B cell (primary cell): ENCODE measurements around the gene THYN1. TPM values are rescaled to one million over a fixed set of nuclear protein-coding genes. Genes with fewer than 3 reads are reported as not detected.

Source experiments
- ATAC-seq: fragments of 200-7000 bp; cut with Tn5 transposase; one replicate; pipeline ENCODE4 v1.10.0; 2021; ENCODE audit warnings: low read depth, mild to moderate bottlenecking, moderate number of reproducible peaks, moderate library complexity
- CTCF ChIA-PET: fragments of 350-600 bp; sonication (Branson Sonifier 250); formaldehyde crosslinking; loops from one replicate; lab custom pipeline; 2021; ENCODE audit warnings: antibody characterized with exemption, inconsistent platforms; lab: Charles Lee
- POLR2A ChIA-PET: fragments of 350-600 bp; sonication (Branson Sonifier 250); formaldehyde crosslinking; loops from one replicate; lab custom pipeline; 2021; ENCODE audit warnings: antibody characterized with exemption; lab: Charles Lee
- DNase-seq: peaks from one replicate; pipeline ENCODE4 v3.0.0; 2013
- H2AFZ ChIP-seq: 2 replicates; pipeline ENCODE4 v1.6.1; 2012; ENCODE audit warnings: mild to moderate bottlenecking, low read depth, low read length; ENCODE audit not compliant: insufficient read depth, poor library complexity, severe bottlenecking
- H3K27ac ChIP-seq, 2 donors: 1 replicate in 1 of 2; 2 replicates in 1 of 2; pipeline ENCODE4 v1.5.1; 2012 to 2013; ENCODE audit warnings: low read length in 2 of 2, mild to moderate bottlenecking in 2 of 2, moderate library complexity in 1 of 2
- H3K27me3 ChIP-seq, 4 experiments: fragments of 200-600 bp in 1 of 4; sonication (generic) in 1 of 4; replicated peaks in 1 of 4; 1 replicate in 2 of 4; 2 replicates in 2 of 4; pipeline versions ENCODE4 v1.6.1 to v1.7.0; 2013 to 2016; ENCODE audit warnings: low read length in 3 of 4, mild to moderate bottlenecking in 2 of 4, mixed read lengths in 1 of 4, moderate library complexity in 1 of 4; ENCODE audit not compliant: insufficient read depth in 4 of 4, control insufficient read depth in 3 of 4; ENCODE audit errors: control extremely low read depth in 1 of 4
- H3K36me3 ChIP-seq, 2 experiments: replicated peaks in 1 of 2; 1 replicate in 1 of 2; 2 replicates in 1 of 2; pipeline versions ENCODE4 v1.6.1 to v1.7.1; 2013; ENCODE audit warnings: low read length in 1 of 2; ENCODE audit not compliant: insufficient read depth in 2 of 2, control insufficient read depth in 1 of 2; ENCODE audit errors: control extremely low read depth in 1 of 2, extremely low read depth in 1 of 2
- H3K4me1 ChIP-seq, 2 donors: fragments of 200-600 bp in 1 of 2; sonication (generic) in 1 of 2; 1 replicate in 1 of 2; 2 replicates in 1 of 2; pipeline versions ENCODE4 v1.5.1 to v1.6.1; 2013 to 2017; ENCODE audit warnings: low read length in 2 of 2; ENCODE audit not compliant: control insufficient read depth in 2 of 2, insufficient read depth in 2 of 2
- H3K4me2 ChIP-seq: replicated peaks from 2 replicates; pipeline ENCODE3; 2012; ENCODE audit warnings: mild to moderate bottlenecking, low read depth, low read length; ENCODE audit not compliant: poor library complexity, severe bottlenecking
- H3K4me3 ChIP-seq, 5 experiments: fragments of 200-600 bp in 1 of 5; sonication (generic) in 1 of 5; 1 replicate in 3 of 5; 2 replicates in 2 of 5; pipeline versions ENCODE4 v1.5.1 to v1.7.0; 2011 to 2016; ENCODE audit warnings: low read length in 4 of 5, mild to moderate bottlenecking in 4 of 5, low read depth in 2 of 5, control low read depth in 1 of 5, moderate library complexity in 1 of 5; ENCODE audit not compliant: insufficient read depth in 1 of 5; ENCODE audit errors: control extremely low read depth in 1 of 5, extremely low read depth in 1 of 5
- H3K79me2 ChIP-seq: fragments of 200-600 bp; sonication (generic); one replicate; pipeline ENCODE4 v1.6.0; 2016; ENCODE audit warnings: low read length; ENCODE audit not compliant: control insufficient read depth, insufficient read depth
- H3K9ac ChIP-seq: fragments of 200-600 bp; sonication (generic); 2 replicates; pipeline ENCODE4 v1.6.1; 2017; ENCODE audit warnings: mild to moderate bottlenecking, low read length, moderate library complexity
- H3K9me3 ChIP-seq, 3 donors: one replicate each; pipeline versions ENCODE4 v1.6.1 to v1.7.1; 2013; ENCODE audit warnings: low read length in 2 of 3; ENCODE audit not compliant: control insufficient read depth in 2 of 3, insufficient read depth in 1 of 3; ENCODE audit errors: control extremely low read depth in 1 of 3
- H4K20me1 ChIP-seq: 2 replicates; pipeline ENCODE4 v1.6.0; 2012; ENCODE audit warnings: mild to moderate bottlenecking, low read length; ENCODE audit not compliant: insufficient read depth, control insufficient read depth, poor library complexity, severe bottlenecking
- H3K27ac Mint-ChIP-seq: one replicate; pipeline ENCODE4 v1.8.0; 2021; ENCODE audit warnings: mixed read lengths
- H3K27me3 Mint-ChIP-seq: one replicate; pipeline ENCODE4 v1.8.0; 2021; ENCODE audit warnings: mixed read lengths
- H3K4me1 Mint-ChIP-seq: one replicate; pipeline ENCODE4 v1.8.0; 2021; ENCODE audit warnings: mixed read lengths
- H3K4me3 Mint-ChIP-seq: one replicate; pipeline ENCODE4 v1.8.0; 2021; ENCODE audit warnings: mixed read lengths
- H3K9me3 Mint-ChIP-seq: one replicate; pipeline ENCODE4 v1.8.0; 2022; ENCODE audit warnings: mixed read lengths; ENCODE audit not compliant: insufficient read depth
- EZH2 ChIP-seq: IDR thresholded peaks from 2 replicates; pipeline ENCODE4 v1.6.1; 2012; ENCODE audit warnings: borderline replicate concordance, low read depth, mild to moderate bottlenecking, moderate library complexity, low read length; ENCODE audit not compliant: insufficient read depth, poor library complexity, severe bottlenecking
- WGBS: methylation state at CpG from one replicate; pipeline ENCODE4 v1.1.5; 2013; ENCODE audit warnings: missing lambda C conversion rate; ENCODE audit not compliant: insufficient coverage; 5-methylcytosine and 5-hydroxymethylcytosine counted together
- intact Hi-C: fragments of 100-400 bp; cut with micrococcal nuclease; formaldehyde crosslinking; loops from one replicate; pipeline ENCODE4 v1.10.0; 2022
- polyA plus RNA-seq: library from polyadenylated mRNA; depleted of rRNA; stranded (reverse); fragments of >200 nt; gene quantifications from 2 replicates; pipeline ENCODE4 v1.2.3, GENCODE V29; 2012
- total RNA-seq, 2 donors: library from RNA; stranded (reverse); fragments of 120-200 nt in 1 of 2; gene quantifications; 1 replicate in 1 of 2; 2 replicates in 1 of 2; pipeline versions ENCODE4 v1.2.3 to v1.2.4, GENCODE V29; 2013 to 2022
- TF ChIP-seq, protein P1 (sequence below): fragments of 200-600 bp; IDR thresholded peaks from one replicate; pipeline ENCODE4 v1.8.0; 2022; ENCODE audit warnings: antibody characterized with exemption, mild to moderate bottlenecking

THYN1 gene
- total and polyA plus RNA-seq, 2 donors (not counting 1 experiment from before 2014, with no cell fraction given), result 36.3 to 38.4 TPM

DNA sequence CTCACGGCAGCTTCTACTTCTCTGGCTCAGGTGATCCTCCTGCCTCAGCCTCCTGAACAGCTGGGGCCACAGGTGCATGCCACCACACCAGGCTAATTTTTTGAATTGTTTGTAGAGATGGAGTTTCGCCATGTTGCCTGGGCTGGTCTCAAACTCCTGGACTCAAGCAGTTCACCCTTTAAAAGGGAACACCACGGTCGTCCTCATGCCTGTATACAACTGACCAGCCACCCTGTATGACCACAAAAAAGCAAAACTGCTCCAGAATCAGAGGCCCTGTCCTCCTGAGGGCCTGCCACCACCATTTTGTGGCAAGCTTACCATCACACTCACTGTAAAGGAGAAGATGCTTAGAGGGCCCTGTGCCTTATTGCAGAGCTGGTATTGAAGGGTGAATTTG lies 25.2 kb upstream of the THYN1 start:
- Histone ChIP-seq H3K4me3 (no peak overlapping the region), H3K36me3 (no peaks in the 10 kb centered on the region), H3K79me2 (no peaks in the 10 kb centered on the region), H3K9me3 (peaks cover 0 to 26% (median 5%) of the 10 kb centered on the region in 3 donors), H3K4me2 (no peak overlapping the region), H3K9ac (no peak overlapping the region), H3K27ac (no peak overlapping the region), H4K20me1 (no peaks in the 10 kb centered on the region), H3K4me1 (peaks cover 21 to 30% of the 10 kb centered on the region in 2 donors), H2AFZ (no peak overlapping the region), H3K27me3 (peaks cover under 1 to 49% (median 43%) of the 10 kb centered on the region in 4 experiments)
- no peak overlapping the region for H3K4me3 Mint-ChIP-seq
- ATAC-seq (no peak), DNase-seq (no peak)
- peaks cover 17% of the 10 kb centered on the region for H3K4me1 Mint-ChIP-seq
- peaks cover 58% of the 10 kb centered on the region for H3K27me3 Mint-ChIP-seq
- H3K27ac Mint-ChIP-seq, result no peak overlapping the region
- TF ChIP-seq, protein P1, sequence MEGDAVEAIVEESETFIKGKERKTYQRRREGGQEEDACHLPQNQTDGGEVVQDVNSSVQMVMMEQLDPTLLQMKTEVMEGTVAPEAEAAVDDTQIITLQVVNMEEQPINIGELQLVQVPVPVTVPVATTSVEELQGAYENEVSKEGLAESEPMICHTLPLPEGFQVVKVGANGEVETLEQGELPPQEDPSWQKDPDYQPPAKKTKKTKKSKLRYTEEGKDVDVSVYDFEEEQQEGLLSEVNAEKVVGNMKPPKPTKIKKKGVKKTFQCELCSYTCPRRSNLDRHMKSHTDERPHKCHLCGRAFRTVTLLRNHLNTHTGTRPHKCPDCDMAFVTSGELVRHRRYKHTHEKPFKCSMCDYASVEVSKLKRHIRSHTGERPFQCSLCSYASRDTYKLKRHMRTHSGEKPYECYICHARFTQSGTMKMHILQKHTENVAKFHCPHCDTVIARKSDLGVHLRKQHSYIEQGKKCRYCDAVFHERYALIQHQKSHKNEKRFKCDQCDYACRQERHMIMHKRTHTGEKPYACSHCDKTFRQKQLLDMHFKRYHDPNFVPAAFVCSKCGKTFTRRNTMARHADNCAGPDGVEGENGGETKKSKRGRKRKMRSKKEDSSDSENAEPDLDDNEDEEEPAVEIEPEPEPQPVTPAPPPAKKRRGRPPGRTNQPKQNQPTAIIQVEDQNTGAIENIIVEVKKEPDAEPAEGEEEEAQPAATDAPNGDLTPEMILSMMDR, result no peak
- no peak for TF ChIP-seq EZH2
- CTCF ChIA-PET, result no interaction called here
- POLR2A ChIA-PET, result no interaction called here
- intact Hi-C loops, result no loop called here
- H3K9me3 Mint-ChIP-seq, result peaks cover 7% of the 10 kb centered on the region
- WGBS, result 100% methylated on average over 3 of the region's 4 CpGs

DNA sequence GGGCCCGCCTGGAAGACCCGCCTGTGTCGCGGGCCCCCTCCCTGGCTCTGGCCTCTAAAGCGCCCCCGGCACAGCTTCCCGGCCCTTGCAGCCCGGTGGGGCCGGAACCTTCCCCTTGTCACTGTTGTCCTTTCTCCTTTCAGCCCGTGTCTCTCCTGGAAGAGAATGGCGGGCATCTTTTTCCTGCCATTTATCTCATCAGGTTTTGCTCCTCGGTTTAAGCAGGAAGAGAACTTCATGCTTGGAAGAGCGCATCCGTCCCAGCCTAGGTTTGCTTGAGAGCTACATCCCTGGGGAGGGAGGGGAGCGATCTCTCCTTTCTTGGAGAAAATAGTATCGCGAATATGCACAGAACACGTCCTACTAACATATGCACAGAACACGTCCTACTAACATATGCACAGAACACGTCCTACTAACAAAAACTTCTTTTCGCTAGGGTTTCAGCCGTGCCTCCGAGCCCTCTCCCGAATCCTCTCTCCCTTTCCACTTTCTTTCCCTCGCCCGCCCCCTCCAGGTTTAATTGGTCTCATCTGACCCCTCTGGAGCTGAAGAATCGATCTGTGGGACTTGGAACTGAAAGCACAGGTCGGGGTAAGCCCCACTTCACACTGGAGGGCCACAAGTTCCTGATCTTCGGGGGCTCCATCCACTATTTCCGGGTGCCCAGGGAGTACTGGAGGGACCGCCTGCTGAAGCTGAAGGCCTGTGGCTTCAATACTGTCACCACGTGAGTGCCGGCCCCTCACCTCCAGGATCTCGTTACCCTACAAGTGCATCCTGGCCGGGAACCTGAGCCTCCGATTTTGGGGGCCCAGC lies 24.2 kb upstream of the THYN1 start:
- ATAC-seq, result no peak
- 18% methylated on average over 30 of the region's 36 CpGs for WGBS
- Mint-ChIP-seq H3K27ac (no peak overlapping the region), H3K4me1 (peaks cover 22% of the 10 kb centered on the region), H3K27me3 (peaks cover 66% of the 10 kb centered on the region), H3K4me3 (peak overlapping the region; percentile 81), H3K9me3 (peaks cover 7% of the 10 kb centered on the region)
- Histone ChIP-seq H3K27me3 (peaks cover 1 to 56% (median 52%) of the 10 kb centered on the region in 4 experiments), H3K27ac (no peak overlapping the region), H3K4me3 (peak overlapping the region in 1 of 5 experiments; percentile 59), H2AFZ (peak overlapping the region; percentile 5), H4K20me1 (no peaks in the 10 kb centered on the region), H3K4me2 (peak overlapping the region; percentile 88), H3K79me2 (no peaks in the 10 kb centered on the region), H3K9me3 (peaks cover 0 to 26% (median 5%) of the 10 kb centered on the region in 3 donors), H3K9ac (no peak overlapping the region), H3K4me1 (peaks cover 21 to 38% of the 10 kb centered on the region in 2 donors), H3K36me3 (no peaks in the 10 kb centered on the region)
- intact Hi-C loops, result no loop called here
- TF ChIP-seq, protein P1, result no peak
- no peak for TF ChIP-seq EZH2
- DNase-seq, result no peak
- ChIA-PET CTCF (interaction anchor here (1.6 kb wide), 1 partner anchor 227 kb away, joined by 4 read pairs; no protein-coding TSS in a partner anchor), POLR2A (no interaction called here)
